Activated T-helper 9 cell treated with anti-CD3 and anti-CD28 coated beads, Interleukin-2, amount 50 U/mL, for 16 hours (primary cell): ENCODE measurements around the gene LDHD.
"Not testable (repeated sequence)": the region's sequence is repeated elsewhere in the genome, so short reads cannot be mapped to it uniquely, and the experiment has no call there.

Source experiments
- DNase-seq: peaks from one replicate; pipeline ENCODE4 v3.0.0-alpha.2; 2020; ENCODE audit warnings: low read depth

LDHD gene

GRCh38 chr16:75116081-75116910 lies at the start of gene LDHD:
Gene LDHD (minus strand): TSS chr16:75116780. CDS start chr16:75116720, 60 bp downstream.
- DNase-seq: no peak

DNA sequence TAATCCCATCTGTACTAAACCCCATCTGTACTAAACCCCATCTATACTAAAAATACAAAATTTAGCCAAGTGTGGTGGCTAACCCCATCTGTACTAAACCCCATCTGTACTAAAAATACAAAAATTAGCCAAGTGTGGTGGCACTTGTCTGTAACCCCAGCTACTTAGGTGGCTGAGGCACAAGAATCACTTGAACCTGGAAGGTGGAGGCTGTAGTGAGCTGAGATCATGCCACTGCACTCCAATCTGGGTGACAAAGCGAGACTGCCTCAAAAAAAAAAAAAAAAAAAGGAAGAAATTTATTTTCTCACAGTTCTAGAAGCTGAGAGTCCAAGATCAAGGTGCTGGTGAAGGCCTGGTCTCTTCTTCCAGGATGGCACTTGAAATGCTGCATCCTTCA lies 43.8 kb upstream of the LDHD start:
- DNase-seq: no peak

- no peak for DNase-seq
Measured at GRCh38 chr16:75152635-75153034, 36.1 kb upstream of the LDHD start.

- no peak for DNase-seq
Measured at GRCh38 chr16:75151798-75152197, 35.2 kb upstream of the LDHD start.

GRCh38 chr16:75148311-75149195 lies 32.0 kb upstream of the LDHD start, which contains the start of gene ZFP1:
Gene ZFP1 (plus strand): TSS chr16:75148524. CDS start chr16:75152952, 4,428 bp downstream.
- DNase-seq: peak; percentile 92

- DNase-seq: no peak
Measured at GRCh38 chr16:75147968-75148310, 31.4 kb upstream of the LDHD start.

- no peak for DNase-seq
Measured at GRCh38 chr16:75143941-75144340, 27.4 kb upstream of the LDHD start.

- no peak for DNase-seq
Measured at GRCh38 chr16:75139498-75139897, 22.9 kb upstream of the LDHD start.

DNA sequence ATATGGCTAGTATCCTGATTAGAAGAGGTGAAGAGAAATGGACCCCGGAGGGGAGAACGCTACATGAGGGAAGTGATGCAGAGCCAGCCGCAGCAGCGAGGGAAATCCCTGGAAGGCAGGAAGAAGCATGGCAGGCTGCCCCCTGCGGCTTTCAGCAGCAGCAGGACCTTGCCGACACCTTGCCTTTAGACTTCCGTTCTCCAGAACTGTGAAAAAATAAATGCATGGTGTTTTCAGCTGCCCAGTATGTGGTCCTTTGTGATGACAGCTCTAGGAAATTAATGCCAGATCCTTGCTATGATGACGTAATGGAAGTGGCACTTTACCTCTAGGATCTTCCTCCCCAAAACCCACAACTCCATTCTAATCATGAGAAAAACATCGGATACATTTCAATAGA lies 22.1 kb upstream of the LDHD start:
- DNase-seq: no peak

GRCh38 chr16:75138233-75138632 lies 21.7 kb upstream of the LDHD start:
- no peak for DNase-seq

GRCh38 chr16:75131081-75131480 lies 14.5 kb upstream of the LDHD start:
- no peak for DNase-seq

GRCh38 chr16:75130150-75130771 lies 13.7 kb upstream of the LDHD start:
- no peak for DNase-seq

DNA sequence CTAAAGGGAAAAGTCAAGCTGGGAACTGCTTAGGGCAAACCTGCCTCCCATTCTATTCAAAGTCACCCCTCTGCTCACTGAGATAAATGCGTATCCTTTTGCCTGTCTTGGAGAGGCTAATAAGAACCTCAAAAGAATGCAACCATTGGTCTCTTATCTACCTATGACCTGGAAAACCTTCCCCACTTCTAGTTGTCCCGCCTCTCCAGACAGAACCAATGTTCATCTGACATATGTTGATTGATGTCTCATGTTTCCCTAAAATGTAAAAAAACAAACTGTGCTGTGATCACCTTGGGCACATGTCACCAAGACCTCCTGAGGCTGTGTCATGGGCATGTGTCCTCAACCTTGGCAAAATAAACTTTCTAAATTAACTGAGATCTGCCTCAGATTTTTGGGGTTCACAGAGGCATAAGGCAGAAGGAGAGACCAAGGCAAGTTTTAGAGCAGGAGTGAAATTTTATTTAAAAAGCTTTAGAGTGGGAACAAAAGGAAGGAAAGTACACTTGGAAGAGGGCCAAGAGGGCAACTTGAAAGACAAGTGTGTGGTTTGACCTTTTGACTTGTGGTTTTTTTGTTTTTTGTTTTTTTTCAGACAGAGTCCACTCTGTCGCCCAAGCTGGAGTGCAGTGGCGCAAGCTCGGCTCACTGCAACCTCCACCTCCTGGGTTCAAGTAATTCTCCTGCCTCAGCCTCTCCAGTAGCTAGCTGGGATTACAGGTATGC lies 13.0 kb upstream of the LDHD start:
- not testable (repeated sequence) for DNase-seq

DNA sequence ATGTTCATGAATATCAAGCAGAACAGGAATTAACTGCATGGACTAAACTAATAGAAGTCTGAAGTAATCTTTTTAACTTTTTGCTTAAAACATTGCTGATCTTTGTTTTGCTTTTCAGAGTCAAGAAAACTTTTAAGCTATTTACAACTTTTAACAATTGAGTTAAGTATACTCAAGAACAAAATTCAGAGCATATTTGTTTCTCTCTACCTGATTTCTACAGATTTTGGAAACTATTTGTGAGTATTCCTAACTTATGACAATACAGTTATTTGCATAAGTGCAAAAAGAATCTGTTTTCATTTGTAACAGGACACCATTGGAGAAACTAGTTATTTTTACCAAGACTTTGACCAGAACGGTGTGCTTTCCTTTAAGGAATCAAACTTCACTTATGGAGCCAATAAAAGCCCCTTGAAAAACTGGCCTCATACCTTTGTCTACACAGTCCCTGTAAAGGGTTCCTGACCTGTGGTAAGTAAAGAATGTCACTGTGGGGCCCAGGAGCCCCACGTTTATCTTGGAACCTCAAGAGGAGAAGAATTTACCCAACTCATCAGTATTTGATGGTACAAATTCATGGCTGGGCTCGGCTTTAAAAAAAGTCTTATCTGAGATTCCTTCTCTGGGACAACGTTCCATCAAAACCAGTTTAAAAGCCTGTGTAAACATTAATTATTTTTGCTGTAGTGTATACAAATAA lies 11.3 kb upstream of the LDHD start:
- no peak for DNase-seq

DNA sequence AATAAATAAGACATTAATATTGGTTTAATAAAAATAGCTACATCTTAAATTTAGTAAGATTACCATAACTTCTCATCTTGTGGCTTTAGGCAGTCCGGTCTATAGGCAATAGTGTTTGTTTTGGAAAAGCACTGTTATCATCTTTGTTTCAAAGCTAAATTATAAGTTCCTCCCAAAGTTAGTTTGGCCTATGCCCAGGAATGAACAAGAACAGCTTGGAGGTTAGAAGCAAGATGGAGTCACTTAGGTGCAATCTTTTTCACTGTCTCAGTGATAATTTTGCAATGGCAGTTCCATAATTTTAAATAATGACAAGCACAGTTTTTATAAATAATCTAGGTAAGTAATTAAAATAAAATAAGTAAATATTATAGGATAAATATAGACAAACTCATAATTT lies 6.0 kb upstream of the LDHD start:
- no peak for DNase-seq

DNA sequence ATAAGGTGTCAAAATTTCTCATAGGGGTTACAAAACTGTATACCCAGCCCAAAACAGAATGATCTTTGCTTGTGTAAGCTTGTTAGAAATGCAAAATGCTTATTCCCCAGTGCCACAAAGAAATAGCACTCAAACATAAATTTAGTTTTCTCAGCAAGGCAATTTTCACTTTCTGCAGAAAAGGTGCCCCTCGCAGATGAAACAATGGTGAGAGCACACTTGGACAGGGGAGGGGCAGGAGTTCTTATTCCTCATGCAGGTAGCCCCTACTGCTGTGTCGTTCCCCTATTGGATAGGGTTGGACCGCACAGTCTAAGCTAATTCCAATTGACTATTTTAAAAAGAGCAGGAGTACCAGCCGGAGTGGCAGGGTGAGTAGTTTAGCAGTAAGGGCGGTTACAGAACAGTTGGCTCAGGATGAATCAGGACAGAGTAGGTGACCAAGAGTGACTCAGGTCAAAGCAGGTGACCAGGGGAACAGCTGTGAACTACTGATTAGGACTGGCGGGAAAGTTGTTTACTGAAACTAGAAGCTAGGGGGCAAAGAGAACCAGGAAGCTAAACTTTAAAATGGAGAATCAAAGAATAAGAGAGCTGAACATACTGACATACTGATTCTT lies 5.5 kb upstream of the LDHD start:
- no peak for DNase-seq

DNA sequence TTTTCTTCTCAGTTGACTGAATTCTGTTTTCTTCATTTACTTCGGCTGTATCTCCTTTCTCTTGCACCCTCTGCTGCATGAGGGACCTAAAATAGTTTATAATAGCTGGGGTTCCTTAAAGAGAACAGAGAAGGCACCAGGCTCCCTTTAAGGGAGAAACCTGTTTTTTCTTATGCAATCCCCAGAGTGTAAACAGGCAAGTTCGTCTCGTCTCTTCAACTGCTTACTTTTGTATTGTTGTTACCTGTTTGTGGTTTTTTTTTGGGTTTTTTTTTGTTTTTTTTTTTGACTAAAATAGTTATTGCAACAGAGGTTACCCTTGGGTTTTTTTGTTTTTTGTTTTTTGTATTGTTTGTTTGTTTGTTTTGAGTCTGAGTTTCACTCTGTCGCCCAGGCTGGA lies 3.7 kb upstream of the LDHD start:
- DNase-seq: no peak

GRCh38 chr16:75118943-75119539 lies 2.5 kb upstream of the LDHD start:
- no peak for DNase-seq

DNA sequence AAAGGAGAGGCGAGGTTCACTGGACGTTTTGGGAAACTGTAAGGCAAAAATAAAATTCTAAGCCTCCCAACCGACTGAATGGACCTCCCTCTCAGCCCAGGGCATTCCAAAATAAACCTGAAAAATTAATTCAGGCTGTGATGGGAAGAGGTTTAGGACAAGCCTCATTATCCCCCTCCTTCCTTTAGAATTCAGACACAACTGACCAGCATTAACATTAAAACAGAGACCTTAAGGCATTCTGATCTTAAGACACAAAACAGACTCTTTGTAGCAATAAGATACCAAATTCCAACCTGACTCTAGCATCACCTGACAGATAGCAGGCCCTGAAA lies 298 bp upstream of the LDHD start:
- no peak for DNase-seq

GRCh38 chr16:75114946-75115825 lies 1.4 kb downstream of the LDHD start:
- DNase-seq: no peak
